C4-2B (cell line): Measurements from ENCODE around the gene MRTO4.

ENCODE experiments used
- H3K27ac ChIP-seq: fragments of 450-650 bp; 2 replicates; pipeline ENCODE4 v1.5.1; 2017
- ZFX ChIP-seq: fragments of 450-650 bp; IDR thresholded peaks from 2 replicates; pipeline ENCODE4 v1.6.1; 2017
- TF ChIP-seq, protein P1 (sequence below): fragments of 450-650 bp; conservative IDR thresholded peaks from 2 replicates; pipeline ENCODE4 v1.5.1; 2017; ENCODE audit warnings: mild to moderate bottlenecking

The MRTO4 gene

GRCh38 chr1:19229229-19229628 lies 22.4 kb upstream of the MRTO4 start:
- TF ChIP-seq ZFX: no peak
- TF ChIP-seq, protein P1, sequence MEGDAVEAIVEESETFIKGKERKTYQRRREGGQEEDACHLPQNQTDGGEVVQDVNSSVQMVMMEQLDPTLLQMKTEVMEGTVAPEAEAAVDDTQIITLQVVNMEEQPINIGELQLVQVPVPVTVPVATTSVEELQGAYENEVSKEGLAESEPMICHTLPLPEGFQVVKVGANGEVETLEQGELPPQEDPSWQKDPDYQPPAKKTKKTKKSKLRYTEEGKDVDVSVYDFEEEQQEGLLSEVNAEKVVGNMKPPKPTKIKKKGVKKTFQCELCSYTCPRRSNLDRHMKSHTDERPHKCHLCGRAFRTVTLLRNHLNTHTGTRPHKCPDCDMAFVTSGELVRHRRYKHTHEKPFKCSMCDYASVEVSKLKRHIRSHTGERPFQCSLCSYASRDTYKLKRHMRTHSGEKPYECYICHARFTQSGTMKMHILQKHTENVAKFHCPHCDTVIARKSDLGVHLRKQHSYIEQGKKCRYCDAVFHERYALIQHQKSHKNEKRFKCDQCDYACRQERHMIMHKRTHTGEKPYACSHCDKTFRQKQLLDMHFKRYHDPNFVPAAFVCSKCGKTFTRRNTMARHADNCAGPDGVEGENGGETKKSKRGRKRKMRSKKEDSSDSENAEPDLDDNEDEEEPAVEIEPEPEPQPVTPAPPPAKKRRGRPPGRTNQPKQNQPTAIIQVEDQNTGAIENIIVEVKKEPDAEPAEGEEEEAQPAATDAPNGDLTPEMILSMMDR: no peak
- H3K27ac ChIP-seq: no peak overlapping the region

GRCh38 chr1:19229828-19230325 lies 21.7 kb upstream of the MRTO4 start:
- TF ChIP-seq, protein P1: no peak
- TF ChIP-seq ZFX: no peak
- no peak overlapping the region for H3K27ac ChIP-seq

- H3K27ac ChIP-seq: peak overlapping the region; percentile 21
These were observed 19.7 kb upstream of the MRTO4 start for GRCh38 chr1:19231736-19232523.

DNA sequence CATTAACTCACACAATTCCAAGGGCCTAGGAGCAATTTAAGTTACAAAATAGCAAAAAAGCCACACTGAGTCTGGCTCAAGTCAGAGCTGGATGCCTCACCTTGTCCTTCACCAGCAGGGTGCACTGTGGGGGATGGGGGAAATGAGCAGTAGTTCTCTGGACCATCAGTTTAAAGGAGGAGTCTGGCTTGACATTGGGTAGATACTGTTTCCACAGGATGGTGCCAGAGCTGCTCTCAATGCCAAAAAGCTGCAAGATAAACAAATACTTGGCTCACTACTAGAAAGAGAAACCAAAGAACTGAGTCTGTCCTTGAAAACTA lies 19.1 kb upstream of the MRTO4 start:
- peak overlapping the region; percentile 21; the same call in 1 of the 2 replicates for H3K27ac ChIP-seq
- TF ChIP-seq ZFX: no peak
- TF ChIP-seq, protein P1: no peak; the same call in 1 of the 2 replicates

GRCh38 chr1:19234224-19234623 lies 17.4 kb upstream of the MRTO4 start:
- H3K27ac ChIP-seq: no peak overlapping the region
- no peak for TF ChIP-seq ZFX
- TF ChIP-seq, protein P1: no peak

- no peak overlapping the region for H3K27ac ChIP-seq
- TF ChIP-seq ZFX: no peak
- TF ChIP-seq, protein P1: no peak
These were observed 11.7 kb upstream of the MRTO4 start for GRCh38 chr1:19239876-19240275.

- H3K27ac ChIP-seq: no peak overlapping the region
- TF ChIP-seq, protein P1: peak; percentile 86
- TF ChIP-seq ZFX: no peak
These were observed 10.7 kb upstream of the MRTO4 start for GRCh38 chr1:19240673-19241538.
